Stimulated activated naive B cell treated with anti-CD40 and anti-IgM and Interleukin-4, amounts not matched to agents 10 μg/mL and 1 μg/mL and 100 μg/mL, for 72 hours (primary cell): ENCODE data around the gene DSCAML1.

ENCODE experiments used
- ATAC-seq, 2 donors: fragments of 150-1000 bp; cut with Tn5 transposase; replicated peaks; 2 replicates each; pipeline ENCODE4 v1.10.0; 2021; ENCODE audit warnings: moderate library complexity in 1 of 2
- DNase-seq: peaks from one replicate; pipeline ENCODE4 v3.0.0; 2021
- H3K27ac Mint-ChIP-seq: one replicate; pipeline ENCODE4 v1.8.0; 2022; ENCODE audit warnings: mild to moderate bottlenecking, mixed read lengths
- H3K27me3 Mint-ChIP-seq, 2 donors: one replicate each; pipeline ENCODE4 v1.8.0; 2022; ENCODE audit warnings: mixed read lengths in 2 of 2
- H3K36me3 Mint-ChIP-seq, 2 donors: one replicate each; pipeline ENCODE4 v1.8.0; 2022; ENCODE audit warnings: mixed read lengths in 2 of 2, mild to moderate bottlenecking in 1 of 2
- H3K4me1 Mint-ChIP-seq, 2 donors: one replicate each; pipeline ENCODE4 v1.8.0; 2022; ENCODE audit warnings: mixed read lengths in 2 of 2, mild to moderate bottlenecking in 1 of 2
- H3K4me3 Mint-ChIP-seq, 2 donors: one replicate each; pipeline ENCODE4 v1.8.0; 2022; ENCODE audit warnings: mild to moderate bottlenecking in 2 of 2, mixed read lengths in 2 of 2, moderate library complexity in 1 of 2
- H3K9me3 Mint-ChIP-seq, 2 donors: one replicate each; pipeline ENCODE4 v1.8.0; 2022; ENCODE audit warnings: mixed read lengths in 2 of 2, mild to moderate bottlenecking in 1 of 2

DSCAML1 gene

DNA sequence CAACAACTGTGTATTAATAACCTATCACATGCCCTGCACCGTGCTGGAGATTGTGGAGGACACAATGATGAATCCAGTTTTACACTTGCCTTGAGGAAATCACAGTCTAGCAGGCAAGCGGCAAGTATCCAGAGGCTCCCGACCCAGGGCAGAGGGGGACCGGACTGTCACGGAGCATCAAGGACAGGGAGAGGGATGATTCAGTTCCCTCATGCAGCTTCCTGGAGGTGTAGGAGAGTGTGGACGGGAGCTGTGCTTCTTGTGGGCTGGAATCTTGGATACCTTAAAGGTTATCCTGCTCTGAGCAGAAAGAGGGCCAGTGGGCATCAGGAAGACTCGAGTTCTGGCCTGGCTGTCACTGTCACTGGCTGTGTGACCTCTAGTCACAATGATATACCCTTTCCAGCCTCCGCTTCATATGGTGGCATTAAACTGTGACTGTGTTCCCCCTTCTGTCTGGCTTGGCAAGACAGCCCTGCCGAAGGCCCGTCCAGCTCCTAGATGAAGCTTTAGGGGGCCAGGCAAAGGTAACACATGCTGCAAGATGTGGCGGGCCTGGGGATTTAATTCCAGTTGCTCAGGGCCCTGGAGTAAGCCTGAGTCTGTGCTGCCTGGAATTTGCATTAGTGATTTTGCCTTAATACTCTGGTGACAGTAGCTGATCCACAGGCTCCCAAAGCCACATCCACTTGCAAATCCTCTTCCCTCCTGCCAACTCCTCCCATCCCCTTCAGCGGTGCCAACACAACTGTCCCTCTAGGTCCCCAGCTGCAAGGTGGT, 162.8 kb downstream of the DSCAML1 start:
- no peaks in the 10 kb centered on the region for H3K36me3 Mint-ChIP-seq
- DNase-seq (no peak), ATAC-seq (no peak)
- H3K4me3 Mint-ChIP-seq: no peak overlapping the region
- H3K27me3 Mint-ChIP-seq: no peaks in the 10 kb centered on the region
- H3K9me3 Mint-ChIP-seq: peaks cover 0 to 1% of the 10 kb centered on the region in 2 donors
- H3K27ac Mint-ChIP-seq: no peak overlapping the region
- H3K4me1 Mint-ChIP-seq: no peaks in the 10 kb centered on the region

DNA sequence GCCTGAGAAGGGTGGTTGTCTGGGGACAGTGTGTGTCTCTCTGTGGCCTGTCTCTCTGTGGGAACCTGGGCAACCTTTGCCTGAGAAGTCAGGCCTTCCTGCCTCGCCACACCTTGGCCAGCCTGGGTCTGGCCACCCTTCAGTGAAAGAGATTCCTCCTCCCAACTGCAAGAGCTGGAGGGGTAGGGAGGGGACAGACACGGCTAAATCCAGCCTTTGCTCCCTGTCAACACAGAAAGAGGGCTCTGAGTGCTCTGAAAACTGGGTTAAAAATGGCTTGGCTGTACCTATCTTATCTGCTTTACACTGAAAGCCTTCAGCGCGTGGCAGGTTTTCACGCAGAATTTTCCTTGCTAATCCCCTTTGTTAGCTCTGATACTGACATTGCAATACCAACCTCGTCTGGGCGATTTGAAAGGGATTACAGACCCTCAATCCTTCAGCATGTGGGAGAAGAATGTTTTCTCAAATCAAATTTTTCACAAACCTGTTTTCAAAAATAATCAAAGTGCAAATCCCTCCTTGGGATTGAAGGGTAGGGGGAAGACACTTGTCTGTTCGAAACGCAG, 163.7 kb downstream of the DSCAML1 start:
- no peaks in the 10 kb centered on the region for H3K36me3 Mint-ChIP-seq
- no peak for ATAC-seq
- no peaks in the 10 kb centered on the region for H3K4me1 Mint-ChIP-seq
- H3K27ac Mint-ChIP-seq: no peak overlapping the region
- DNase-seq: no peak
- H3K9me3 Mint-ChIP-seq: no peaks in the 10 kb centered on the region
- H3K4me3 Mint-ChIP-seq: no peak overlapping the region
- no peaks in the 10 kb centered on the region for H3K27me3 Mint-ChIP-seq

DNA sequence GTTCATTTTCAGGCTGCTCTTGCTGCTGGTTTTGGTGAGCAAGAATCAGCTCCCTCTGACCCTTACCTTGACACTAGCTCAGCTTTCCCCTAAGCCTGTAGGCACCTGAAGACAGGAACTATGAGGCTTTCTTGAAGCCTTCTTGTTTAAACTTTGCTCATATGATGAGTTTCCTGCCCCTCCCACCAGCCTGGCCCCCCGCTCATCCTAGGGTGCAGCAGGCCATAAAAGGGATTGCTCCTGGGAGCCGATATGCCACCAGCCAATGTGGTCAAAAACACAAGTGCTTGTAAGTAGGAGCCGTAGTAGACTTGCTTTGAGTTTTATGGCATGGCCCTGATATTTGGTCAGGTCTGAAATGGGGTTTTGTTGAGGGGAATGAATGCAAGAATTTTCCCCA, 164.7 kb downstream of the DSCAML1 start:
- peaks cover 0 to 7% of the 10 kb centered on the region in 2 donors for H3K27me3 Mint-ChIP-seq
- ATAC-seq (no peak), DNase-seq (no peak)
- H3K4me1 Mint-ChIP-seq: no peaks in the 10 kb centered on the region
- H3K27ac Mint-ChIP-seq: no peak overlapping the region
- no peaks in the 10 kb centered on the region for H3K9me3 Mint-ChIP-seq
- no peaks in the 10 kb centered on the region for H3K36me3 Mint-ChIP-seq
- no peak overlapping the region for H3K4me3 Mint-ChIP-seq

DNA sequence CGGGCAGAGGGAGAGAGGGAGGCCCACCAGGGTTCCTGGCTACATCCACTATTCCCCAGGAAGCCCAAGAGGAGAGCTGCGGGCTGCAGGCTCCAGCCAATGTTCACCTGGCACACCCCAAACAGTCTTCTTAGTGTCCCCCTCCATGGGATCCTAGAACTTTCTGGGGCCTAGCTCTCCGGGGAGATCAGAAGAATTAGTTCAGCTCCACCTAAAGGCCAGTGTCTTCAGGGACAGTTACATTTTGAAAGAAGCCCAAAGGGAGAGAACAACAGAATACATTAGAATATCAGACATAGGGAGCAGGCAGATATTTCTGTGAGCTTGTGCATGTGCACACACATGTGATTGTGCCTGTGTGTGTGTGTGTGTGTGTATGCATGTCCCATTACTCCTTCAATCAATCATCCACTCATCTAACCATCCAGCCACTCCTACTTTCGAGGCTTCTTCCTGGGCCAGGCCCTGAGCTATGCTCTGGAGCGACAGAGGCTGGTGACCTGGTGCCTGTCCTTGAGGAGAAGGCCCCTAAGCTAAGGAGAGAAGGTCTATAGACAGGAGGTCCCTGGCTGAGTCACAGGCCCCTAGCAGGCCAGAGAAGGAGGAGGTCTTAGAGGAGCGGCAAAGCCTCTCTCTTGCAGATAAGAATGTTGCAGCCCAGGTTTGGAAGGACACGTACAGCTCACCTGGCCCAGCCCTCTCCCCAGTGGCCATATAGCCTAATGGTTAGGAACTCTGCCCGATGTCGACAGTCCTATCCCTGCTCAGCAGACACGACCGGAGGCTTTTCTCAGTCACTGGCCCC, 165.5 kb downstream of the DSCAML1 start:
- H3K9me3 Mint-ChIP-seq: no peaks in the 10 kb centered on the region
- H3K4me3 Mint-ChIP-seq: no peak overlapping the region
- H3K27ac Mint-ChIP-seq: no peak overlapping the region
- ATAC-seq (no peak), DNase-seq (no peak)
- no peaks in the 10 kb centered on the region for H3K4me1 Mint-ChIP-seq
- no peaks in the 10 kb centered on the region for H3K36me3 Mint-ChIP-seq
- H3K27me3 Mint-ChIP-seq: peaks cover 0 to 8% of the 10 kb centered on the region in 2 donors

DNA sequence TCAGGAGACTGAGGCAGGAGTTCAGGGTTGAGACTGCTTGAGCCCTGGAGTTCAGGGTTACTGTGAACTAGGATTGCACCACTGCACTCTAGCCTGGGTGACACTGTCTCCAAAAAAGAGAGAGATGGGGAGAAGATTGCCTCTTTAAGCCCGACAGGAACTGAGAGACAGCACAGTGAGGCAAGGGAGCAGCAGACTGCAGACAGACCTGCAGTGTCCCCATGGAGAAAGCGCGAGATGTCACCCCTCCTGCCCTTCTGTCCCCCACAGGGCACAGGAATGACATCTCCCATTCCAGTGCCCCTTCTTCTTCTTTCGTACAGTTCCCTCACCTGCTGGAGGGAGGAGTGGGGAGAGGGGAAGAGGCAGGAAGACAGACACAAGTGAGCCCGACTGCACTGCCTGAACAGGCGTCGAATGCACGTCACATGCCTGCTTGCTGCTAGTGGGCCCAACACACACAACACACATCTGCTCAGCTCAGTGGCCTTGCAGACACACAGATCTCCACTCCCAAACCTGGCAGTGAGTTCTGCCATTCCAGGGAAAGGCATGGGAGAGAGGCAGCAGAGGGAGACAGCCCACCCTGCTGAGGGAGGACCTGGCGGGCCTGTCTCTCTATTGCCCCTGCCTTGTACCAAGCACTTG, 167.0 kb downstream of the DSCAML1 start:
- ATAC-seq (no peak), DNase-seq (no peak)
- Mint-ChIP-seq H3K36me3 (no peaks in the 10 kb centered on the region), H3K27me3 (peaks cover 0 to 8% of the 10 kb centered on the region in 2 donors), H3K4me1 (no peaks in the 10 kb centered on the region), H3K4me3 (no peak overlapping the region), H3K9me3 (no peaks in the 10 kb centered on the region), H3K27ac (no peak overlapping the region)

DNA sequence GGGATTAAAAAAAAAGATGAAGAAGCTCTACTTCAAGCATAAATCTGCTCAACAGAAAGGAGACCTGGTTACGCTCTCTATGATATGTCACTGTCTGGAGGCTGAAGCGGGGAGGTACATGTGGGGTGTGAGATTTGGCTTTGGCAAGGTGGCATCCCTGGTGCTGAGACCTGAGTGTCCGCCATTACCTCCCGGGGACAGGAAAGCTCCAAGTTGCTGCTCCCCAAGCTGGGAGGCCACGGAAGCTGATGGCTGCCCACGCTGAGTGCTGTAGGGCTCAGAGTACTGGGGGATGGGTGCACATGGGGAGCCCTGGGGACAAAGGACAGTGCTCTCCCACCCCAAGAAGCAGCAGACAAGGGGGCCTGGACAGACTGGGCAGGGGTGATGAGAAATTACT, 167.9 kb downstream of the DSCAML1 start:
- Mint-ChIP-seq H3K4me3 (no peak overlapping the region), H3K27ac (no peak overlapping the region), H3K27me3 (peaks cover 0 to 8% of the 10 kb centered on the region in 2 donors), H3K9me3 (no peaks in the 10 kb centered on the region), H3K36me3 (no peaks in the 10 kb centered on the region), H3K4me1 (no peaks in the 10 kb centered on the region)
- no peak for DNase-seq
- ATAC-seq: no peak

DNA sequence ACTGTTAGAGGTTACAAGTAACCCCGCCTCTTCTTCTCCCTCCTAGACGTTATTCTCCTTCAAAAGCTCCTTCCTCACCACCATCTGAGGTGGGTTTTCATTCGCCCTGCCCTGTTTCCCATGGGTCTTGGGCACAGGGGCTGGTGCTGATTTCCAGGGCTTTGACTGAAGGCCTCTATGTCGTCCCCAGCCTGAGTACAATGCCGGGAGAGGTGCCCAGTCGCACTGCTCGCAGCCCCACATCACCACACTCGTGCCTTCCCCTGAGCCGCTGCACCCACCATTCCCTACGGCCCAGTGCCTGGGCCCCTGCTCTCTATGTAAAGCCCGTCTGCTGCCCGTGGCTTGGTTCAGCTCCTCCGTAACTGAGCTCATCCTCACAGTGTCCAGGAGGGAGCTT, 169.8 kb downstream of the DSCAML1 start:
- Mint-ChIP-seq H3K4me1 (no peaks in the 10 kb centered on the region), H3K27ac (no peak overlapping the region), H3K9me3 (no peaks in the 10 kb centered on the region), H3K27me3 (peaks cover 0 to 8% of the 10 kb centered on the region in 2 donors), H3K4me3 (no peak overlapping the region), H3K36me3 (no peaks in the 10 kb centered on the region)
- ATAC-seq (no peak), DNase-seq (no peak)

DNA sequence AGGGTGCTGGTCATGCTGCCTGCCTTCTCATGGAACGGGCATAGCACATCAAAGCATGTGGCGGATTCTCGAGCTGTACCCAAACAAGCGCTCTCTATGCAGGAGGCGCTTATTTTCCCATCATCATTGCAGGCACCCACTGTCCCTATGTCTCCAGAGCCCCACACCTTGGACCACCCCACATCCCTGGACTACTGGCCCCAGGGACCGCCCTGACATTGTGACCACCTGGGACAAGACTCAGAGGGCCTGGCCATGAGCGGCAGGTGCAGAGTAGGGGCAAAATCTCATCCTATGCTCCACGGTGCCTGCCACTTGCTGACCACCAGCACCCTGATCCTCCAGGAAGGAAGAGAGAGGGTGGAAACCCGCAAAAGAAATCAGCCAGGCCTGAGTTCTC, 170.4 kb downstream of the DSCAML1 start:
- no peak overlapping the region for H3K27ac Mint-ChIP-seq
- H3K27me3 Mint-ChIP-seq: peaks cover 0 to 8% of the 10 kb centered on the region in 2 donors
- no peaks in the 10 kb centered on the region for H3K9me3 Mint-ChIP-seq
- H3K4me1 Mint-ChIP-seq: no peaks in the 10 kb centered on the region
- no peaks in the 10 kb centered on the region for H3K36me3 Mint-ChIP-seq
- DNase-seq (no peak), ATAC-seq (no peak)
- H3K4me3 Mint-ChIP-seq: no peak overlapping the region

DNA sequence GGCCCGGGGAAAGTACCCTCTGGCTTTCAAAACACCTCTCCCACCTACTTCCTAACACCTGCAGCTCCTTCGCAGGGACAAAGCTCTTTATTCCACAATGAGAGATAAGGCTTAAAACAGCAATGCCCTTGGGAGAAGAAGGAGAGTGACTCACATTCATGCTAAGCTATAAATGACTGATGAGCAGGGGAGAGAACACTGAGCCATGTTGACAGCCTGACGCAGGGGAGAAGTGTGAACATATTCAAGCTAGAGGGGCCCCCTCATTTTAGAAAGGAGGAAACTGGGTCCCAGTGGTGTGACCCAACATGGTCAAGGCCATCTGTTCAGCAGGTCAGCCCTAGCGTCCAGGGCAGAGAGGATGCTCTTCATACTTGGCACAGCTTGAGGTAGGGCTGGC, 171.8 kb downstream of the DSCAML1 start:
- Mint-ChIP-seq H3K27me3 (peaks cover 0 to 8% of the 10 kb centered on the region in 2 donors), H3K9me3 (peaks cover 0 to 2% of the 10 kb centered on the region in 2 donors), H3K4me3 (no peak overlapping the region), H3K27ac (no peak overlapping the region), H3K36me3 (no peaks in the 10 kb centered on the region), H3K4me1 (no peaks in the 10 kb centered on the region)
- ATAC-seq (no peak), DNase-seq (no peak)

DNA sequence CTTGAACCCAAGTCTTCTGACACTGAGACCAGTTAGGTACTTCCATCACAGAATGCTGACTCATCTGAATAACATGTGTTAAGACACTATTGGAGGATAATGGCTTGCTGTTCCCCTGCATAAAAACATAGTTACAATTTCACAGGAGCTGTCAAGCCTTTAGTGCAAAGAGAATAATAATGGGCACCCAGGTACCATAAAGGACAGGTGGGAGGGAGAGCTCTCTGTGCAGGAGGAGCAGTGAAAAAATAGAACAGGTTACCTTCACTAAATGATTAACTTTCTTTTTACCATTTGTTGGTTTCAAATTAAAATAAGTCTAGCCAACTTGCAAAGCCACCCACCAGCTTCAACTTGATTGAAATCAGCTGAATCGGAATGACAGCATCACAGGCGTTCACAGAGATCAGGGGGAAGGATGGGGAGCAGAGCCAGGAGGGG, 173.2 kb downstream of the DSCAML1 start:
- Mint-ChIP-seq H3K27me3 (peaks cover 0 to 8% of the 10 kb centered on the region in 2 donors), H3K9me3 (peaks cover 0 to 2% of the 10 kb centered on the region in 2 donors), H3K4me3 (no peak overlapping the region), H3K27ac (no peak overlapping the region), H3K36me3 (no peaks in the 10 kb centered on the region), H3K4me1 (no peaks in the 10 kb centered on the region)
- ATAC-seq (no peak), DNase-seq (no peak)

DNA sequence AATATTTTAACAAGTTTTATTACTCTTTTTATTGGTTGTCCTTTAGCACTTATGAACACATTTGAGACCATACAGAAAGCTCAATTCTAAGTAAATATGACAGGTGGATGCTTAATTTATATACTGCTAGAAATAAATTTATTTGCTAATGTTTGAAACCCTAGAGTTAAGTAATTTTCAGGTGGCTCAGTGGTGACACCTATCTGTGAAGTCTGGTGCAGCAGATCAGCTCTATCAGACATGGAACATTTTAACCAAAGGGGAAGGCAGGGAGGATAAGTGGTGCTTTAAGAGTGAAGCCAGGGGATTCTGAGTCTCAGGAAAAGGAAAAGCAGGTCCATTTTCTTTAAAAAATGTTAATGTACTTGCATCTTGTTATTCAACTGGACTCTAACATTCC, 175.8 kb downstream of the DSCAML1 start:
- DNase-seq (no peak), ATAC-seq (no peak)
- H3K27me3 Mint-ChIP-seq: no peaks in the 10 kb centered on the region
- H3K4me3 Mint-ChIP-seq: no peak overlapping the region
- H3K36me3 Mint-ChIP-seq: no peaks in the 10 kb centered on the region
- H3K27ac Mint-ChIP-seq: no peak overlapping the region
- H3K4me1 Mint-ChIP-seq: no peaks in the 10 kb centered on the region
- peaks cover 0 to 2% of the 10 kb centered on the region in 2 donors for H3K9me3 Mint-ChIP-seq

DNA sequence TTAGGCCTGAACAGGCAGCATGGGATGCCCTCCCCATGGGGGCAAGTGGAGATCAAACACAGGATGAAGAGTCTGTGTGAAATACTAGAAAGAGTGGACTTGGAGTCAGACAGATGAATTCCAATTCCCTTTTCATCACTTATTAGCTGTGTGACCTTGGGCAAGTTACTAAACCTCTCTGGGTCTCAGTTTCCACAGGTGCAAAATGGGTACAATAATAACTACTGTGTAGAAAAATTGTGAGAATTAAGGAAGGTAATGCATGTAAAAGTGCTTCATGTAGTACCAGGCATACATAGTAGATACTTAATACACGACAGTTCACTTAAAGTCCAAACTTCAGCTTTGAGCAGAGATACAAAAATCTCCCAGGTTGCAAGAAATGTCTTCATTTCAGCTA, 176.4 kb downstream of the DSCAML1 start:
- H3K9me3 Mint-ChIP-seq: peaks cover 0 to 2% of the 10 kb centered on the region in 2 donors
- H3K27ac Mint-ChIP-seq: no peak overlapping the region
- H3K4me3 Mint-ChIP-seq: no peak overlapping the region
- H3K36me3 Mint-ChIP-seq: no peaks in the 10 kb centered on the region
- ATAC-seq (no peak), DNase-seq (no peak)
- H3K27me3 Mint-ChIP-seq: no peaks in the 10 kb centered on the region
- H3K4me1 Mint-ChIP-seq: no peaks in the 10 kb centered on the region

DNA sequence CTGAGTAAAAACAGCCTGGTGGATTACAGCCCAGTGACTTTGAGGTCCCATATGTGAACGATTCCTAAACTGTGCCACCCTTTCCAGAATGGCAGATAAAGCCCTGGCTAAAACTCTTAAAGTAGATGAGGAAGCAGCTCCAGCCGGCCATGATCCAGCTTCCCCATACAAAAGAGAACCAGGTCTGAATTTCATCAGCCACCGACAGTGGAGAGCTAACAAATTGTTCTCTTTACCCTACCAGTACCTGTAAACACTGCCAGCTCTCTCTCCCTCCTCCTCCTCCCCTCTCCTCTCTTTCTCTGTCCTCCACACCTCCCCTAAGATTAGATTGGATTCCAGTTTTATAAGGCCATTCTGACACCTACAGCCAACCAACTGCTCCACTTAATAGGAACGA, 176.9 kb downstream of the DSCAML1 start:
- DNase-seq (no peak), ATAC-seq (no peak)
- Mint-ChIP-seq H3K27ac (no peak overlapping the region), H3K36me3 (no peaks in the 10 kb centered on the region), H3K4me3 (no peak overlapping the region), H3K27me3 (no peaks in the 10 kb centered on the region), H3K4me1 (no peaks in the 10 kb centered on the region), H3K9me3 (peaks cover 0 to 2% of the 10 kb centered on the region in 2 donors)

DNA sequence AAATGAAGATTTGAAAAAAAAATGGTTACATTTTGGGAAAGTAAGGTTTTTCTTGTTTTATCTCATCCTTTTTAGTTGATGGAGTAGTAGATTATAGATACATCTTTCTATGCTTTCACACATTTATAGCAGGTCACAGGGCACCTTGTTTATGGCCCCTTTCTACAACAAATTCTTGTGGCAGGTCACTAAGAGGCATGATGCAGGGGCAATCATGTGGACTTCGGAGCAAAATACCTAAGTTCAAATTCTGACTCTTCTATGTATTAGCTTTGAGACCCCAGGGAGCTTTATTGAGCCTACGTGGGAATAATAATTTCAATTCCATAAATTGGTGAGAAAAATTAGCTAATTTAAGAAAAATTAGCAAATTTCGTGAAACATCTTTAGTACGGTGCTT, 177.4 kb downstream of the DSCAML1 start:
- H3K36me3 Mint-ChIP-seq: no peaks in the 10 kb centered on the region
- ATAC-seq (no peak), DNase-seq (no peak)
- no peak overlapping the region for H3K27ac Mint-ChIP-seq
- H3K27me3 Mint-ChIP-seq: no peaks in the 10 kb centered on the region
- no peak overlapping the region for H3K4me3 Mint-ChIP-seq
- peaks cover 0 to 2% of the 10 kb centered on the region in 2 donors for H3K9me3 Mint-ChIP-seq
- H3K4me1 Mint-ChIP-seq: no peaks in the 10 kb centered on the region
